ENCODE results near the gene VWA7.

Gene VWA7

GRCh38 chr6:31728767-31729514, 48.2 kb downstream of the VWA7 start, which contains the start of gene DDAH2:
TSS of gene DDAH2 (minus strand) at chr6:31729299. CDS start at chr6:31729161, 138 bp downstream.
- no peak for DNase-seq (ENCODE audit: low spot score)

DNA sequence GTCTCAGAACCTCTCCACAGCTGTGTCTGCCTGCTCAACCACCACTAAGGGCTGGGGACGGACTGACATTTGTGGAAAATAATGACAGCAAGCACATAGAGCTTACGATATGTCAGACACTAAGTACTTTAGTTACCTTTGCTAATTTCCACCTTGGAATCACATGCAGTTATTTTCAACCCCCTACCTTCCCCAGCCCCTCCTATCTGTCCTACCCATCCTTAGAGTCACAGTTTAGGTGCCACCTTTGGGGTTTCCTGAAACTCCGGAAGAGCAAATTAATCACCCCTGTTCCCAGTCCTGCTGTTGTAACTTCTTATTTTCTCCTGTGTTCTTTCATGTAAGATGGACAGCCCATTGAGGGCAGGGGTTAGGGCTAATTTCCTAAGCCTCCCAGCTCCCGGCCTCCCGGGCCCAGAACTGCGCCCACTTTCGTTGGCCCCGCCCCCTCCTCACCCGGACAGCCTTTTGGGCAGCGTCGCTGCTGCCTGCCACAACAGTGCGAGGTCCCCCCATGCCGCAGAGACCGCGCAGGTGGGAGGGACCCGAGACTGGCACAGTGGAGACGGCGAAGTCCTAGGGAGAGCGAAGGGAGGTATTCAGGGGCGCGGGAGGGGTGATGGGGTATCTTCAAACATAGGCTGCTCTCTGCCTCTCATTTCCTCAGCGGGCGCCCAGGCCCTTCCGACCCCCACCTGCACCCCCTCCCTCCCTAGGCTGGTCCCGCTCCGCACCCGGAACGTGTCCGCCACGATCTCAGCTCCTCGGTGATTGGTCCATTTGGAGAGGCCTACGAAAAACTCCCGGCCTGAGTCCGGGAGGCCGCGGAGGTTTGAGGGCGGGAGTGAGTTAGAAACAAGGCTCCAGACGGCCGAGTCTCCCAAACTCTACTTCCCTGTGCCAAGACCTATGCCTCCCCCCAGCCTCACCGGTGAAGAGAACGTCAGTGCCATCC, 49.1 kb downstream of the VWA7 start:
- DNase-seq (ENCODE audit: low spot score), result no peak

GRCh38 chr6:31727034-31727716, 50.0 kb downstream of the VWA7 start:
- DNase-seq (ENCODE audit: low spot score), result peak; percentile 23

DNA sequence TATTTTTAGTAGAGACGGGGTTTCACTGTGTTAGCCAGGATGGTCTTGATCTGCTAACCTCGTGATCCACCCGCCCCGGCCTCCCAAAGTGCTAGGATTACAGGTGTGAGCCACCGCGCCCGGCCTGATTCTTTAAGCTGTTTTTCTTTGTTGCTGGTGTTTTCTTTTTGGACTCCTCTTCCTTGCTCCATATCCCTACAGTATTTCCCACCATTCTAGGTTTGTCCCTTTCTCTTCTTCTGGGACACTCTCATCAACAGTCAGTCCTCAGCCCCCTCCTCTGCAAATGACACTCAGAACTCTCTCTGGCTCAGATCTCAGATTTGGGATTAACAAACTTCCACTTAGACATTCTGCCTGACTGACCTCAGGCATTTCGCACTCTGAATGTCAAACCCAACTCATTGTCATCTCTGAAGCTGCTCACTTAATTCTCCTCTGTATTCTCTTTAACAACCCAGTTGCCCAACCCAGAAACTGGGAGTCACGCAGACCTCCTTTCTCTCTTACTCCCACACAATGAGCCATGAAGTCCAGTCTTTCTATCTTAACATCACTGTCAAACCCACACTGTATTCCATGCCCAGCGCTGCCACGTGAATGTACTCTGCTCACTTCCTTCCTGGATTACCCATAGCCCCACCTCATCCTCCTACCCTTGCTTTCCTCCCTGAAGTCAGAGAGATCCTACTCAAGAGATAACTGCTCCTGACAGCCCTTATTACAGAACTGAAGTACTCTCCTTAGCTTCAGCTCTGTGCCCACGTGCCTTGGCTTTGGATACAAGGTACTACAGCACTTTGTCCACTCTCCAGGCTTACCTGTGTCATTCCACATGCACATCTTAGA, 51.4 kb downstream of the VWA7 start:
- DNase-seq (ENCODE audit: low spot score), result no peak

GRCh38 chr6:31723980-31724691, 53.0 kb downstream of the VWA7 start:
- DNase-seq (ENCODE audit: low spot score), result no peak

GRCh38 chr6:31723245-31723979, 53.7 kb downstream of the VWA7 start, which contains the start of gene MPIG6B:
TSS of gene MPIG6B (plus strand) at chr6:31723373. CDS start at chr6:31723384, 11 bp downstream.
- no peak for DNase-seq (ENCODE audit: low spot score)

DNA sequence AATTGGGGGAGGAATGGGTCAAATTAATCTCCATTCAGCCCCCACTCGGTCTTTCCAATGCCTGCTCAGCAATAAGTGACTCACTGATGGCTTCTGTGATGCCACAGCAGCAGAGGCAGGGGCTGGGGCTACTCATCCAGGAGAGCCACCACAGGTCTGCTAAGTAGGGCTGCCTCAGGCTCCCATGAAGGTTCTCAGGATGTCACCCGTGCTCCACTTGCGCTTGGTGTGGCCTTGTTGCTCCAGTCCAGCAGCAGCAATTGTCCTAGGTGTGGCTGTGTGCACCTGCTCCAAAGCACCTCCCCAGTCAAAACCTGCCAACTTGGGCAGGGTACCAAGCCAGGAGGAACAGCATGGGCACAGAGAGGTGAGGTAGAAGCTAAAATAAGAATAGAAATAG, 55.0 kb downstream of the VWA7 start:
- DNase-seq (ENCODE audit: low spot score), result no peak

GRCh38 chr6:31721351-31722020, 55.6 kb downstream of the VWA7 start, which contains the start of gene LY6G6C:
TSS of gene LY6G6C (minus strand) at chr6:31721746. CDS start at chr6:31721679, 67 bp downstream.
- DNase-seq (ENCODE audit: low spot score), result no peak

GRCh38 chr6:31720196-31720770, 56.8 kb downstream of the VWA7 start:
- DNase-seq (ENCODE audit: low spot score), result no peak

- no peak for DNase-seq (ENCODE audit: low spot score)
These were observed 58.1 kb downstream of the VWA7 start for GRCh38 chr6:31719001-31719400.

DNA sequence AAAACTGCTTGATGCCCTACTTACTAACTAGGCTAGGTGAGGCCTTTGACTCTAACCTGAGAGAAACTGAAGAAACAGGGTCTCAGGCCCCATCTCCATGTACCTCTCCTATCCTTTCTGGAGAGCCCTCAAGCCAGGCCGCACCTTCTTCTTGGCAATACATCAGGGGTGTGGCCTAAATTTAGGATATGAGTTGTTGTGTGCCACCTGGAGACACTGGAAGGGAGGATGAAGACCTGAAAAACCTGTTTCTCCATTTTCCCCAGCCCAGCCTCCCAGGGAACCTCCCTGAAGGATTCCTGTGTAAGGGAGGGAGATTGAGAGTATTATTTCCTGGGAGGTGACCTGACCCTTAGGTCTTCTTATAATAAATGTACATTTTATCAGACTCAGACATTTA, 58.9 kb downstream of the VWA7 start:
- no peak for DNase-seq (ENCODE audit: low spot score)

GRCh38 chr6:31717499-31718222, 59.5 kb downstream of the VWA7 start:
- no peak for DNase-seq (ENCODE audit: low spot score)
